ENCODE data around the gene S100G.

Gene S100G

DNA sequence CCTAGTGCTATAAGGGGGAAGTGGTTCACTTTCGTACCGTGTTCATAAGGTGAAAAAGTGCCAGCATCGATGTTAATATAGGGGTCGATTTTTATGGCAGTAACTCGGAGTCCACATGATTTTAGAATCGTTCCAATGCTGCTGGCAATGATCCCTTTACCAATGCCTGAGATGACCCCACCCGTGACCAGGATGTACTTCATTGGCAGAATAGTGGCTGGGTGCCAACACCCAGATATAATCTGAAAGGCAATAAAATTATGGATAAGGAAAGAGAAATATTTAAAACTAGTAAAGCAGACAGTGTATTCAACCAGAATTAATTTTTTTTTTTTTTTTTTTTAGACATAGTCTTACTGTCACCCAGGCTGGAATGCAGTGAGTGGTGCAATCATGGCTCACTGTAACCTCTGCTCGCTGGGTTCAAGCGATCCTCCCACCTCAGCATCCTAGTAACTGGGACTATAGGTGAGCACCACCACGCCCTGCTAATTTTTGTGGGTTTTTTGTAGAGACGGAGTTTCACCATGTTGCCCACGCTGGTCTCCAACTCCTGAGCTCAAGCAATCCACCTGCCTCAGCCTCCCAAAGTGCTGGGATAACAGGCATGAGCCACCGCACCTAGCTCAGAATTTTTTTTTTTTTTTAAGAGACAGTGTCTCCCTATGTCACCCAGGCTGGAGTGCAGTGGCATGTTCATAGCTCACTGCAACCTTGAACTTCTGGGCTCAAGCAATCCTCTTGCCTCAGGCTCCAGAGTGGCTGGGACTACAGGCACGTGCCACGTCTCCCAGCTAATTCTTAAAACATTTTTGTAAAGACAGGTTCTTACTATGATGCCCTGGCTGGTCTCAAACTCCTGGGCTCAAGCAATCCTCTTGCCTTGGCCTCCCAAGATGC lies 53.0 kb downstream of the S100G start:
- TF ChIP-seq, protein P1, sequence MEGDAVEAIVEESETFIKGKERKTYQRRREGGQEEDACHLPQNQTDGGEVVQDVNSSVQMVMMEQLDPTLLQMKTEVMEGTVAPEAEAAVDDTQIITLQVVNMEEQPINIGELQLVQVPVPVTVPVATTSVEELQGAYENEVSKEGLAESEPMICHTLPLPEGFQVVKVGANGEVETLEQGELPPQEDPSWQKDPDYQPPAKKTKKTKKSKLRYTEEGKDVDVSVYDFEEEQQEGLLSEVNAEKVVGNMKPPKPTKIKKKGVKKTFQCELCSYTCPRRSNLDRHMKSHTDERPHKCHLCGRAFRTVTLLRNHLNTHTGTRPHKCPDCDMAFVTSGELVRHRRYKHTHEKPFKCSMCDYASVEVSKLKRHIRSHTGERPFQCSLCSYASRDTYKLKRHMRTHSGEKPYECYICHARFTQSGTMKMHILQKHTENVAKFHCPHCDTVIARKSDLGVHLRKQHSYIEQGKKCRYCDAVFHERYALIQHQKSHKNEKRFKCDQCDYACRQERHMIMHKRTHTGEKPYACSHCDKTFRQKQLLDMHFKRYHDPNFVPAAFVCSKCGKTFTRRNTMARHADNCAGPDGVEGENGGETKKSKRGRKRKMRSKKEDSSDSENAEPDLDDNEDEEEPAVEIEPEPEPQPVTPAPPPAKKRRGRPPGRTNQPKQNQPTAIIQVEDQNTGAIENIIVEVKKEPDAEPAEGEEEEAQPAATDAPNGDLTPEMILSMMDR (IDR thresholded peaks at IDR 0.05; ENCODE audit: low read depth, low read length): no peak
- H3K4me3 ChIP-seq (ENCODE audit: low read depth, low read length): no peak overlapping the region

Data from WI38 (cell line).